ENCODE measurements around the gene DAPK2.

The DAPK2 gene

DNA sequence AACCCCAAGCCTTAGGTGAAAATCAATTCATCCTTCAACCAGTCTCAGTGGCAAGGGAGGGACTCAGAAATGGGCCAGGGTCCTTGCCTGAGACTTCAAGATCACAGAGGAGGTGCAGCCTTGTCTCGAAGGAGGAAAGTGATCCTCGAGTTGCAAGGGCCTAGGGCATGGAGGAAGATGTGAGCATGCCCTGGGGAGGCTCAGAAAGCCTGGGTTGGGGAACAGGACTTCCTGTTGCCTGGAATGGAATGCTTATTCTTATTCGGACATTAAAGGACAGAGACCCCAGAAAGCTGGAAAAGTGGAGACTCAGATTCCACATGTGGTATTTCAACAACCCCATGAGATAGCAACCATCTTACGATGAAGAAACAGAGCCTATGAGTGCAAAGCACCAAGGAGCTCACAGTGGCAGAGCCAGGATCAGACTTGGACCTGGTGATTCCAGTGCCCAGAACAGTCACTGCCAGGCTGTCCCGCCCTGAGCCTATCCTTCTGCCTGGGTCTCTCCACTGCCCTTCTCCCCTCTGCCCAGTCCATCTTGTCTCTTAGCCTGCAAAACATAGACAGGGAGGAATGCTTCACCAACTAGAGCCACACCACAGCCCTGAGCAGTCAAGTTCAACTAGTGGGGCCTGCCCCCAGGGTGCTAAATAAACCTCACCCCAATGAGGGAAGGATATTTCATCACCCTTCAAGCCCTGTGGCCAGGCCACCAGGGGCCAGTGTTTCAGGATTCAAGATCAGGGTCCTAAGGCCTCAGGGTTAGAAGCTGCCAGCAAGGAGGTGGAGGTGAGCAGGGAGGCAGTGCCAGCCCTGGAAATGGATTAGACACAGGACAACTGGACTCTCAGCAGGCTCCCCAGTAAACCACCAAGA lies 21.9 kb downstream of the DAPK2 start:
- no peak for DNase-seq (ENCODE audit: low spot score)

DNA sequence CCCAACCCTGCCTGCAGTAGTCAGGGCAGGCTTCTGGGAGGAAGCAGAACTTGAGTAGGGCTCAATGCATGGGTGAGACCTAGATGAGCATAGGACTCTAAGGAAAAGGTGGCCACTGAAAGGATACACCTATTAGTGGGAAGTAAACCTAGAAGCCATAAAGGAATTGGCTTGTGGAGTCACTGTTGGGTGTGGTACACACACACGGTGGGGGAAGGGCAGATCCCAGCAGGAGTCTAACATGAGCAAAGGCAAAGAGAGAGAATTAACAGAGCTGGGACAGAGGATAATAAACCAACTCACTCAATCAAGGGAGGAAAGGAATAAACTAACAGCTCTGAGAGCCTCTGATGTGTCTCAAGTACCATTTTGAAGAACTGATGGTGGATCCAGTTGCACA lies 23.1 kb downstream of the DAPK2 start:
- DNase-seq (ENCODE audit: low spot score), result no peak

DNA sequence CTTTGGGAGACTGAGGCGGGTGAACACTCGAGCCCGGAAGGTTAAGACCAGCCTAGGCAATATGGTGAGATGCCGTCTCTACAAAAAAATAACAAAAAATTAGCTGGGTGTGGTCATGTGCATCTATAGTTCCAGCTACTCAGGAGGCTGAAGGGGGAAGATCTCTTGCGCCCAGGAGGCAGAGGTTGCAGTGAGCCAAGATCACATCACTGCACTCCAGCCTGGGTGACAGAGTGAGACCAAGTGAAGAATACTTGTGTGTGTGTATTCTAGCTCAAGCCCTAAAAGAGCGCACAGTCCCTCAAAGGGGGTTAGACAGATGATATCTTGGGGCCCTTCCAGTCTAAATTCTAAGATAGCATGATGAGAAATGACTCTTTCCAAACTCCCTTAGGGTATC lies 23.7 kb downstream of the DAPK2 start:
- DNase-seq (ENCODE audit: low spot score), result no peak

DNA sequence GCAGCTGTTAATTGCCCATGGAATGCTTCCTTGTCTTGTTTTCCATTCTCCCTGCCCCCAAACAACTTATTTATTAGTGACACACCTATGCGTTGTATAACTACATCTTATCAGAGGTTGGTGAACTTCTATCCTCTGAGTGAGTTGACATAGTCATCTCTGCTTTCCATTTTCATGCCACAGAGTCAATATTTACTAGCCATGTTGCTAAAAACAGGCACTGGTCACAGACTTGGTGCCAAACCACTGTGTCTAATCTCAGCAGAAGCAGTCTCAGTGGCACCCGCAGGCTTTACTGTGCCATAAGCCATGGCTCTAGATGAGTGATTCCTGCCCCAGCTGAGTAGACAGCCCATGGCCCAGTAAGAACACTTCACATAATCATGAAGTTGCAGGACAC lies 26.5 kb downstream of the DAPK2 start:
- no peak for DNase-seq (ENCODE audit: low spot score)

DNA sequence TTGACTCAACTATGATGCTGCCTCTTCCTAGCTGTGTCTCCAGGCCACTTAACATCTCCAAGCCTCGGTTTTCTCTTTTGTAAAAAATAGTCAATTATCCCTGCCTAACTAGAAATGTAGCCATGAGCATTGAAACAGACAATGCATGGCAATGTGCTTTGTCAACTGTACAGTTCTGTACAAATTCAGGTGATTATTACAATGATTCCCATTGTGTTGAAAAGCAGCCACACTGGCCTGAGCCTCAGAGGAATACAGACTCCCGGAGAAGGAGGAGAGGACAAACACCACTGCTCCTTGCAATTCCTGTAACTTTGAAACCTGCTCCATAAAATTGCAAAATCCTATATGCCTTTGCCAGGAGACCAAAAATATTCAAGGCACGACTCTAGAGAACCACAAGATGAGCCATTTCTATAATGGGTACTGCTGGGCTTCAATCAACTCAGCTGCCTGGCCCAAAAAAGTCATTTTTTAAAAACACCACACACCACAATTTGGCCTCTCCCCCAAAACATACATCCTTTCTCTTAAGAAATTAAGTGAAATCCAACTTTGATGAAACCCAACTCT lies 28.6 kb downstream of the DAPK2 start:
- no peak for DNase-seq (ENCODE audit: low spot score)

DNA sequence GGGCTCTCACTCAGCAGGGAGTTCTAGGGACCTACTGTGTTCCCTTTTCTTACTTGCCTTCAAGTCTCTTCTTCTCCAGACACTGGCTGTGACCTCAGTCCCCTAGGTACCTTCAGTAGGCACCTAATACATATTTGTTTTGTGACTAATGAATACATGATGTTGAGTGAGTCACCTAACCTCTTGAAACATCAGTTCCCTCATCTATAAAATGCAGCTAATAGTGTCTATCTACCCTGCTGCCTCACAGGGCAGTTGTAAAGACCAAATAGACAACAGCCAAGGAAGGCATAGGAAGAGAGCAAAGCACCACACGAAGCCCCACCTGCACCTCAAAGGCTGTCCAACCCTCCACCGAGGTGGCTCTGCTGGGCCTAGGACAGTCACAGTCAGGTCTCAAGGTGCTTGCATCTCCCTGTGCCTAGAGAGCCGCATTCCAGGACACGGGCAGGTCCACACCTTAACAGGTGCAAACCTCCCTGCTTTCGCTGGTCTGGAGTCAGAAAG lies 29.1 kb downstream of the DAPK2 start:
- DNase-seq (ENCODE audit: low spot score), result no peak

DNA sequence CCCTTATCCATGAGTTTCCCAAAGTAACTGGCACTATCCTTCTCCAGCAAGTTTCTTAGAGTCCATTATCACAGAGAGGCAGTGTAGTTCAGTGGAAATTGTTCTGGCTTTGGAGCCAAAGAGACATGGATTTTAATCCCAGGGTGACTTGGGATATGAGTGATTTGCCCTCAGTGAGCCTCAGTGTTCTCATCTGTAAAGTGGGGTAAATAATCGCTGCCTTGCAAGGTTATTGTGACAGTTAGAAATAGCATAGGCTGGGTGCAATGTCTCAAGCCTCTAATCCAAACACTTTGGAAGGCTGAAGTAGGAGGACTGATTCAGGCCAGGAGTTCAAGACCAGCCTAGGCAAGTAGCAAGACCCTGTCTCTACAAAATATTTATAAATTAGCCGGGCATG lies 30.0 kb downstream of the DAPK2 start:
- DNase-seq (ENCODE audit: low spot score), result no peak

DNA sequence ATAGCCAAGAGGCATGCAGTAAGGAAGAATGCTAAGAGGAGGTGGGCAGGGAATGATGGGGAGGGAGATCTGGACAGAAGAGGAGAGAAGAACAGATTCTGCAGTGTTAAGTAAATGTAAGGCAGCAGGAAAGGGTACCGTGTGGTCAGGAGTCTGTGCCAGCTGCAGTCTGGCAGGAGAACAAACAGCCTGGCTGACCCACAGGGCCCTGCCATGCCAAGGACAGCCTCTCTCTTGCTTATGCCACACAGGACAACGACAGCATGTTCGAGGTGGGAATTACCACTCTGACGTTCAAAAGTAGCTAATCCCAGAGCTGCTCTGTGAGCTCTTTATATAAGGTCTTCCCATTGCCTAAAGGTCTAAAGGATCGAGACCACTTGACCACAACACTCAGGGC lies 31.3 kb downstream of the DAPK2 start:
- DNase-seq (ENCODE audit: low spot score), result no peak

DNA sequence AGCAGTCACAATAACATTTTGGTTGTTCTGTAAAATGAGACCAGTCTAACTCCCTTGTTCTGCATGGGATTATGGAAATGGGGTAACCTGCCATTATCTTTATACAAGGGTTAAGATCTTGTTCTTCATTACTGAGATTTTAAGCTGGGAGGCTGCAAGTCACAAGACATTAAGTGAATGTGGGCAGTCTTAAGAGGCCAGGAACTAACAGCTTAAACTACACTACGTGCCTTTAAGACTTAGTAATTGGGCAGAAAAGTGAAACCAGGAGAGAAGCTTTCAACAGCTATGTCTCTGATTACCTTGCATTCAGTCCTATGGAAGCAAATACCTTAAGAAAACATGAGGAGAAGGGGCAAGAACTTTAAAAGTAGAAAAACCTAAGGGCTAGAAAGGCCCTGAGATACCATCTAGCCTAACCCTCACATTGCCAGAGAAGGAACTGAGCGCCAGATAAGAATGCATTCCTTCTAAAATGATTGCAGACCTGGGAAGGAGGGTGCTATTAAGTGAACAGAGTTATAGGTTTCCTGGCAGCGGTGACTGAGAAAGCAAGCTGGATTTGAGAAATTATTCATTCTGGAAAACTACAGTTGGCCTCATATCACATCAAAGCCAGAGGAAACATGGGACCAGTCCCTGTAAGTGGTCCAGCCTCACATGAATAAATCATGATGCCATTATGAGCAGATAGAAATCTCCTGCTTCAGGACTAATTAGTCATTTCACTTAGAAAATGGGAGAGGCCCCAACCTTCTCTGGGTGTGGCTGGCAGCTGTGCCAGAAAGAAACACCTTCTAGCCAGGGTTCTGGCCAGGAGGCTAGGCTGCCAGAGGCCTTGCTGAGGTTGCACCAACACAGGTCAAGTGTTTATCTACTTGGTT lies 32.9 kb downstream of the DAPK2 start:
- peak; percentile 29 for DNase-seq (ENCODE audit: low spot score)

DNA sequence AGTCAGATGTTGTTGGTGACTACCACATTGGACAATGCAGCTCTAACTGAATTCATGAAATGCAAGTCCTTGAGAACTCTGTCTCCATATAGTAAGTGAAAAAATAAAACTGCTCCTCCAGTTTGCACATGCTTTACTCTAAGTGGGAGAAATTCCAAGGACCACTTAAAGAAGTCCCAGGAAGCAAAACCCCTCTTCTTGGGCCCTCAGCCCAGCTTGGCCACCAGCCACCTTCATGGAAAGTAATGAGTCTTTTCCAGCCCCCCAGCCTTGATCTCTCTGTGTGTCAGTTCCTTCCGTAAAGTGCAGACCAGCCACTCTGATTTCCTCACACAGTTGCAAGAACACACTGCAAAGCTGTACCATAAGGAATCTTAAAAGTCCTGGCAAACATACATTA lies 34.5 kb downstream of the DAPK2 start:
- DNase-seq (ENCODE audit: low spot score), result no peak

DNA sequence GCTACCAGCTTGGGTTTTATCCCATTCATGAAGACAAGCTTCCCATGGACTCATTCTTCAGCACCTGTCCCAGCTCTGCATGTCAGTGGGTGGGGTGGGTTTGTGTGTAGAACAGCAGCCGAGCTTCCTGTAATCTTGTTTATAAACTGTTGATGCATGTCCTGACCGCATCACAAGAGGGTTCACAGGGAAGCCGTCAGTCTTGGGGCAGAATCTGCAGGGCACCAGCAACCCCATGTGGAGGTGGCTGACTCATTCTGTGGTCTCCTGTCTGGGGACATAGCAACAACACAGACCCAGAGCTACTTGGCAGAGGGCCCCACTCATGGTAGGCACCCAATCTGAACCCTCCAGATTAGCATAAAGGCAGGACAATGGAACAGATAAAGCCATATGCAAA lies 35.6 kb downstream of the DAPK2 start:
- DNase-seq (ENCODE audit: low spot score), result no peak

DNA sequence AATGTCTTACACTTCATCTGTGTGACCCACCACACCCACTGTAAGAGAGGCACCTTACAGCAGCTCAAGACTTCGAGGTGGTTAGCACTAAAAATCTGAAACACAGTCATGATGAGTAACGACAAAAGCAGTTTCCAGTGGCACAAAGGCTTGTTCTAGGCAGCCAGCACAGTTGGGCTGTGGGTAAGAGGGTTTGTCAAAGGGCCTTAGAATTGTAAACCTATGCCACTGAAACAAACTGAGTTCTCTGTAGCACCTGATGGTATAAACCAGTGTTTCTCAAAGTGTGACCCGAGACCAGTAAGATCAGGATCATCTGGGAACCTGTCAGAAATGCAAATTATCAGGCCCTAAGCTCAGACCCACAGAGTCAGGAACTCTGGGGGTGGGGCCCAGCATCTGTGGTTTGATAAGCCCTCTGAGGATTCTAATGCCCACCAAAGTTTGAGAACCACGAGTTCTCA lies 36.5 kb downstream of the DAPK2 start:
- DNase-seq (ENCODE audit: low spot score), result no peak

DNA sequence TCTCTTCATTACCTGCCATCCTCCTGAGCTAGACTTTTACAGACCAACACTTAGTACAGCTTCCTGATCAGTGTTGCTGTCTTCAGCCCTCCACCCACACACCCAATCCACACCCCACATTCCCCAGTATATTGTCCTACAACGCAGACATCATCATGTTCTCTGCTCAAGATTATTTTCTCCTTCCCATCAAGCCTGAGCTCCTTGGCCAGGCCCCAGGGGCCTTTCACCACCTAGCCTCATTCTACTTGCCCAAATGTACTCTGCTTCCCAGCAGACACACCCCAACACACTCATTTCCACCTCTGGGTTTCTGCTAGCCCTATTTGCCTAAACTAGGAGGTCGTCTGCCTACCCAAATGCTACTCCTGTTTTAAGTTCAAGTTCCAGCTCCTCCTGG lies 37.0 kb downstream of the DAPK2 start:
- no peak for DNase-seq (ENCODE audit: low spot score)

DNA sequence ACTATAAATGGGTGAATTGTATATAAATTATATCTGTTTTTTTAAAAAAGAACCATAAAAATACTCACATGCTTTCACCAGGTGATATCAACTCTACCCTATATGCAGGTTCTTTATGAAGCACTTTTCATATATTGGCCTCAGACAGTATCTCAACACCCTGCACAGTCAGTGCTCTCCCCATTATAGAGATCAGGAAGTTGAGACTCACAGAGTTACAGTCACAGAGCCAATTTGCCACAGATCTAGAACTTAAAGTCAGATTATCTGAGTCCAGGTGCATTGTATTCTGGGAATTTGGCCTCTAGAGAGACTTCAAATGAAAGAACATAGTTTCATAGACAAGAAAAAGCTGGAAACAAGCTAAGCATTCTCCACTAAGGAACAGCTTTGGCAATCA lies 38.1 kb downstream of the DAPK2 start:
- no peak for DNase-seq (ENCODE audit: low spot score)

DNA sequence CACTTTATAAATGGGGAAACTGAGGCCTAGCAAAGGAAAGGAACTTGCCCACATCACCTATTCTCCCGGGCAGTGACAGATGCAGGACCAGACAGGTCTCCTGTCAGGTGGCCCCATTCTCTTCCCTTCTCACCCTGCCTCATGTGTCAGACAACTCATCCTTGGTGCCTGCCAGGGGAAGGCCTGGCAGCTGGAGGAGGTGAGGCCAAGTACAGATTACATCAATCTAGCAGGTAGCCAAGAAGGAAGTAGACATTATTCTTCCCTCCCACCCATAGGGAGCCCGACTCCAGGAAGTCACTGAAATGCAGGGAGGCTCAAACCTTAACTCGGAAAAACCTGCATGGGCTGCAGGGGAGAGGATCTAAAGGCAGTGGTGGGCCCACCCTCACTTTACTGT lies 39.6 kb downstream of the DAPK2 start:
- no peak for DNase-seq (ENCODE audit: low spot score)

DNA sequence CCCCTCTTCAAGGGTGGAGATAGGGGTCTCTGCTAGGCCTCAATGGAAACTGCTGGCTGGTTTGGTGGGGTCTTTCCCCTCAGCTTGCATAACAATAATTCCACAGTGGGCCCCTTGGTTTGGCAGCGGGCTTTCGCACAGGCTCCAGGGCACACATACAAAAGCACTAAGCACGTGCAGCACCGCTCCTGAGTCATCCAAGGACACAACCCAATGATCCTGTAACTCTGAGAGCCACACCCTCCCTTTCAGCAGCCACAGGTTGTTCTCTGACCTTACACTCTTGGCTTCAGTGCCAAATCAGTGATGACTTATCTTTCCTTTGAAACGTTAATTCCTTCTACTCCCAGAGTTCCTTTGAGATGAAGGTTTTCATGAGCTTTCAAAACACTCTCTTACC lies 41.7 kb downstream of the DAPK2 start:
- no peak for DNase-seq (ENCODE audit: low spot score)

DNA sequence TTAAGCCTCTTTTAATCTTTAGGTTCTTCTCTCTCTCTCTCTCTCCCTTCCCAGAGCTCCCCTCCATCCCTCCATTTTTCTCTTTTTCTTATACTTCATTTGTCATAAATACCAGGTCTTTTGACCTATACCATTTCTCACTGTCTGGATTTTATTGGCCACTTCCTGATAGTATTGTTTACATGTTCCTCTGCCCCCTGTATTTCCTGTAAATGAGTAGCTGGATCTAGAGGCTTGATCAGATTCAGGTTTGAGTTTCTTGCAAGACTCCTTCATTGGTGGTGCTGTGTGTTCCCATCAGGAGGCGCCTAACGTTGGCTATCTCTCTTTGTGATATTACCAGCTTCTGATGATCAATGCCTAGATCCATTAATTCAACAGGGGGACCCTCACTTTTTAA lies 42.2 kb downstream of the DAPK2 start:
- DNase-seq (ENCODE audit: low spot score), result no peak

DNA sequence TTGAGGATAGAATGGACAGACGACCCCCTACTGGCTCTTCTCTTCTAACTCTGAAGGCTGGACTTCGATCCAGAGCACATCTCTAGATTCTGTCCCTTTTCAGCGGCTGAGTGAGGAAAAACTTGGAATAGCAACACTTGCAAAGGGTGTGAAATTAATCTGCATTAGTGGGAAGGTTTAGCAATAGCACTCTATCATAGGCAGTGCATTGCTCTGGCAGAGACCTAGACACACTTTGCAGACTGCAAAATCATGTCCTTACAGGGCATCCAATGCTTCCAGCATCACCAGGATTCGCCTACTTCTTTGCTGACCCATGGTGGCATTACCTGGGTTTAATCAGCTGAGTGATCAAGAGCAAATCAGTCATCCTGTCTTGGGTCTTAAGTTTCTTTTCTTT lies 43.1 kb downstream of the DAPK2 start:
- DNase-seq (ENCODE audit: low spot score), result no peak

DNA sequence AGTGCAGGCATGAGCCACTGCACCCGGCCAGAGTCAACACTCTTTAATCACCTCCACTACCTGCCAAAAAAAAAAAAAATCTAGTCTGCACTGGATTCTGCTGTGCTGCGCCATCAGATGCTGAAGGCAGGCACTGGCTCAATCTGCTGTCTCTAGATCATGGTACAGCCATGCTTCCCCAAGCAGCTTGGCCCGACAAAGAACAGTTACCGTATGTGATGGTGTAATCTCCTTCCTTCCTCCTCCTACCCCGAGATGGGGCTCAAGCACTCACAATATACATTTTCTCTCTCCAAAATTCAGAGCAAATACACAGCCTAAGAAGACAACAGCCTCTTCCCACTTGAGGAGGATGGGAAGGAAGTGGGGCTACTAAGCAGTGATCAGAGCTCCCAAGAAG lies 45.1 kb downstream of the DAPK2 start:
- no peak for DNase-seq (ENCODE audit: low spot score)

DNA sequence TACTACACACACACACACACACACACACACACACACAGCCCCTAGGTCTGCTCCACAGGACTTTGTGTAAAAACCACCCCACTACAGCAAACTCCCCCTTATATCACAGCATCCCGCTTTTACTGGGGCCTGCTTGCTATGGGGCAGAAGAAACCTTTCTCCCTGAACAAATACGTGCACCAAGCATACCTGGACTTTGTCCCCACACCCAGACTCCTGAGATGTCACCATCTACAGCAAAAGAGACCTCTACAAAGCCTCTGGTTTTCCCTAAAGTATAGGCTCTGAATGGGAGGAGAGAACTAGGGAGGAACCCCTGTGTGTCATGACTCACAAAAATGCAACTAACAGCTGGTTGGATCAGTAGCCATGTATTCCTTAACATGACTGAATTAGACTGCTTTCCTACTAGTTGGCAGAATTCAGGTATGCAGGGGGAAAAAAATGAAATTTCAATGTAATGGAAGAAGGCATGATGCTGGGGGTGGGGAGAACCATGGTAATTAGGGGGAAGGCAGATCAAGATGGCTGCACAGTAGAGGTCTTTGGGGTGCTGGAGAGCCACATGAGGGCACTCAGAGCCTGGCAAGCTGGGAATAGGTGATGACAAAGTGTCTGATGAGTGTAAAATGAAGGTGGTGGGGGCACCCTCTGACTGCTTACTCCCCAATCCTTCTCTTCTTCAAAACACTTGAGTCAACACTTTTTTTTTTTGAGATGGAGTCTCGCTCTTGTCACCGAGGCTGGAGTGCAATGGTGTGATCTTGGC lies 45.9 kb downstream of the DAPK2 start:
- no peak for DNase-seq (ENCODE audit: low spot score)

DNA sequence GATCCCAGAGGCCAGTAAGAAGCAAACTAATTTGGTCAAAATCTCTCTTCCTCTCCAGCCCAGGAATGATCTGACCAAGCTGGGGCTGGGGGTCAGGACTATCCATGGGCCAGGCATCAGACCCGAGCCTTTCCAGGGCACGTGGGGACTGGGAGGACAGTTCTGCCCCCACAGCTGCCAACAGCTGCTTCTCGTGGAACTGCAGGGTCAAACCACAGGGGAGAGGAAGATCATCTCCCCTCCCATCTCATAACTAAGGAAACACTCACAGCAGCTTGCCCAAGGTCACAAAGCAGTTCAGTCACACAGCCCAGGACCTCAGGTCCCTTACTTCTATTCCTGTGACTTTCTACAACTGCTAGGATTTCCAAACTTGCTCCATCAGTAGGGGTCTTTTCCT lies 47.1 kb downstream of the DAPK2 start:
- no peak for DNase-seq (ENCODE audit: low spot score)
